OCI-LY7 (cell line): Measurements from ENCODE around the gene NXF3.
"Not testable (repeated sequence)": the region's sequence is repeated elsewhere in the genome, so short reads cannot be mapped to it uniquely, and the experiment has no call there.

Experiments used
- EZH2phosphoT487 ChIP-seq: fragments of 200-600 bp; sonication (generic); IDR thresholded peaks from 2 replicates; pipeline ENCODE4 v1.6.1; 2018; ENCODE audit warnings: low read depth, borderline replicate concordance, mild to moderate bottlenecking, mixed run types, antibody characterized with exemption, low read length, moderate library complexity, mixed read lengths
- TF ChIP-seq, protein P1 (sequence below): fragments of 200-600 bp; sonication (generic); conservative IDR thresholded peaks from 2 replicates; pipeline ENCODE4 v1.5.1; 2014; ENCODE audit warnings: mild to moderate bottlenecking, antibody characterized with exemption, low read length, moderate library complexity, mixed read lengths

DNA sequence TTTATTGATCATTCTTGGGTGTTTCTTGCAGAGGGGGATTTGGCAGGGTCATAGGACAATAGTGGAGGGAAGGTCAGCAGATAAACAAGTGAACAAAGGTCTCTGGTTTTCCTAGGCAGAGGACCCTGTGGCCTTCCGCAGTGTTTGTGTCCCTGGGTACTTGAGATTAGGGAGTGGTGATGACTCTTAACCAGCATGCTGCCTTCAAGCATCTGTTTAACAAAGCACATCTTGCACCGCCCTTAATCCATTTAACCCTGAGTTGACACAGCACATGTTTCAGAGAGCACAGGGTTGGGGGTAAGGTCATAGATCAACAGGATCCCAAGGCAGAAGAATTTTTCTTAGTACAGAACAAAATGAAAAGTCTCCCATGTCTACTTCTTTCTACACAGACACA, 10.9 kb upstream of the NXF3 start:
- TF ChIP-seq, protein P1, sequence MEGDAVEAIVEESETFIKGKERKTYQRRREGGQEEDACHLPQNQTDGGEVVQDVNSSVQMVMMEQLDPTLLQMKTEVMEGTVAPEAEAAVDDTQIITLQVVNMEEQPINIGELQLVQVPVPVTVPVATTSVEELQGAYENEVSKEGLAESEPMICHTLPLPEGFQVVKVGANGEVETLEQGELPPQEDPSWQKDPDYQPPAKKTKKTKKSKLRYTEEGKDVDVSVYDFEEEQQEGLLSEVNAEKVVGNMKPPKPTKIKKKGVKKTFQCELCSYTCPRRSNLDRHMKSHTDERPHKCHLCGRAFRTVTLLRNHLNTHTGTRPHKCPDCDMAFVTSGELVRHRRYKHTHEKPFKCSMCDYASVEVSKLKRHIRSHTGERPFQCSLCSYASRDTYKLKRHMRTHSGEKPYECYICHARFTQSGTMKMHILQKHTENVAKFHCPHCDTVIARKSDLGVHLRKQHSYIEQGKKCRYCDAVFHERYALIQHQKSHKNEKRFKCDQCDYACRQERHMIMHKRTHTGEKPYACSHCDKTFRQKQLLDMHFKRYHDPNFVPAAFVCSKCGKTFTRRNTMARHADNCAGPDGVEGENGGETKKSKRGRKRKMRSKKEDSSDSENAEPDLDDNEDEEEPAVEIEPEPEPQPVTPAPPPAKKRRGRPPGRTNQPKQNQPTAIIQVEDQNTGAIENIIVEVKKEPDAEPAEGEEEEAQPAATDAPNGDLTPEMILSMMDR: not testable (repeated sequence)
- not testable (repeated sequence) for TF ChIP-seq EZH2phosphoT487
